Measurements from ENCODE around the gene SCD5.

DNA sequence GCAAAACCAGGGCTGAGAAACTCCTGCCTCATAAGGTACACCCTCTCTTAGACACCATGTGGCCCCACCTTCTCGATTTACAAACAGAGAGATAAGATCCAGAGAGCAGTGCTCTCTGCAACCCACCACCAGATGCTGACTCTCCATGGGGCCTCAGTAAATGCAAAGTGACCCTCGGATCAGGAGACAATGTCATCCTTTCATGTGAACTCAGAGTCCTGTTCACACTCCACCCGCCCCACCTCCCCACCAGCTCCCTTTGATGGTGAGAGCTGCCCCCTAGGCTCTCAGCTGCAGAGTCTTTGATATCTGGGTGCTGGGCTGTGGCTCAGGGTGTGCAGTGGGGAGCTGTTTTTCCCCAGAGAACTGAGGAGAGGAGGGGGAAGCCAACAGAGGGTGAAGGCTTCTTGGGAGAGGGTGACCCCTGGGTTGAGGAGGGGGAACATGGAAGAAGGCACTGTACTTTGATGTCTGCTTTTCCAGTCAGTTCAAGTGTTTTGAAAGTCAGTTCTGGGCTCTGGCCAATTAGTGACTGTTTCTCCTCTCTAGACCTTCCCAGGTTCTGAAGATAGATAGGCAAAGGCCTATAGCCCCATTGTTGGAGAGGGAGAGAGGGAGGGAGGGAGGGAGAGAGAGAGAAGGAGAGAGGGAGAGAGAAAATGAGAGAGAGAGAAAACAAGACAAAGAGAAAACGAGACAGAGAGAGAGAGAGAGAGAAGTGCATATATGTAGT lies 88.2 kb downstream of the SCD5 start:
- TF ChIP-seq EZH2 (optimal IDR thresholded peaks at IDR 0.05; ENCODE audit: low read depth, low read length): no peak
- TF ChIP-seq, protein P1, sequence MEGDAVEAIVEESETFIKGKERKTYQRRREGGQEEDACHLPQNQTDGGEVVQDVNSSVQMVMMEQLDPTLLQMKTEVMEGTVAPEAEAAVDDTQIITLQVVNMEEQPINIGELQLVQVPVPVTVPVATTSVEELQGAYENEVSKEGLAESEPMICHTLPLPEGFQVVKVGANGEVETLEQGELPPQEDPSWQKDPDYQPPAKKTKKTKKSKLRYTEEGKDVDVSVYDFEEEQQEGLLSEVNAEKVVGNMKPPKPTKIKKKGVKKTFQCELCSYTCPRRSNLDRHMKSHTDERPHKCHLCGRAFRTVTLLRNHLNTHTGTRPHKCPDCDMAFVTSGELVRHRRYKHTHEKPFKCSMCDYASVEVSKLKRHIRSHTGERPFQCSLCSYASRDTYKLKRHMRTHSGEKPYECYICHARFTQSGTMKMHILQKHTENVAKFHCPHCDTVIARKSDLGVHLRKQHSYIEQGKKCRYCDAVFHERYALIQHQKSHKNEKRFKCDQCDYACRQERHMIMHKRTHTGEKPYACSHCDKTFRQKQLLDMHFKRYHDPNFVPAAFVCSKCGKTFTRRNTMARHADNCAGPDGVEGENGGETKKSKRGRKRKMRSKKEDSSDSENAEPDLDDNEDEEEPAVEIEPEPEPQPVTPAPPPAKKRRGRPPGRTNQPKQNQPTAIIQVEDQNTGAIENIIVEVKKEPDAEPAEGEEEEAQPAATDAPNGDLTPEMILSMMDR (IDR thresholded peaks at IDR 0.05; ENCODE audit: low read length): no peak
